Erythroblast (primary cell): ENCODE results near the gene CPNE8.

Experiments
- GATA1 ChIP-seq: IDR thresholded peaks from 2 replicates; pipeline ENCODE4 v1.6.1; 2011; ENCODE audit warnings: low read depth, mild to moderate bottlenecking, control low read depth, low read length, moderate library complexity
- POLR2A ChIP-seq: IDR thresholded peaks from 2 replicates; pipeline ENCODE4 v1.6.1; 2011; ENCODE audit warnings: mild to moderate bottlenecking, low read length

DNA sequence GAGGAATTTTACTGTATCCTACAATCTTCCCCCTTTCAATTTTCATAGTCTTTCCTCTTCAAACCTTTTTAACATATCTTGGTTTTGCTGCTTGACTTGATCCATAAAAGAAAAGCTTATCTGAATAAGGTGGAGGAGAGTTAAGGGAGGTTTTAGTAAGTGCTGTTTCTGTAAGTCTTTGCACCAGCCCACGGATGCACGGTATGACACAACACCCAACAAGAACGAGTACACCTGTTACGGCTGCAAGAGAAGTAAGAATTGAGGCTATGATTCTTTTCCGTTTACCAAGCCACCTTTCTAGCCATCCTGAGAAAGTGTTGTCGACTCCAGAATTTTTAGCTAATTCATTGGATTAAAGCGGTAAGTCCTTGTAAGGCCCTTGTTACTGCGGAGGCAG lies 26.1 kb upstream of the CPNE8 start:
- no peak for TF ChIP-seq POLR2A
- no peak for TF ChIP-seq GATA1
